Stimulated activated naive CD8-positive, alpha-beta T cell treated with anti-CD3 and anti-CD28 coated beads, Interleukin-15, amount 100 ng/mL, for 72 hours (primary cell): ENCODE data around the gene DAAM1.

Experiments
- ATAC-seq: fragments of 150-1000 bp; cut with Tn5 transposase; 2 replicates; pipeline ENCODE4 v1.10.0; 2021; ENCODE audit warnings: mild to moderate bottlenecking, moderate library complexity
- DNase-seq, 2 donors: peaks; one replicate each; pipeline ENCODE4 v3.0.0; 2021 to 2022
- H3K27ac Mint-ChIP-seq, 2 donors: one replicate each; pipeline ENCODE4 v1.8.0; 2022; ENCODE audit warnings: mild to moderate bottlenecking in 2 of 2, mixed read lengths in 2 of 2, moderate library complexity in 2 of 2
- H3K27me3 Mint-ChIP-seq: one replicate; pipeline ENCODE4 v1.8.0; 2022; ENCODE audit warnings: mixed read lengths
- H3K4me1 Mint-ChIP-seq: one replicate; pipeline ENCODE4 v1.8.0; 2022; ENCODE audit warnings: mild to moderate bottlenecking, mixed read lengths
- H3K4me3 Mint-ChIP-seq, 2 donors: one replicate each; pipeline ENCODE4 v1.8.0; 2022; ENCODE audit warnings: mild to moderate bottlenecking in 2 of 2, mixed read lengths in 2 of 2, moderate library complexity in 1 of 2
- H3K9me3 Mint-ChIP-seq, 2 donors: one replicate each; pipeline ENCODE4 v1.8.0; 2022; ENCODE audit warnings: mixed read lengths in 2 of 2

DAAM1 gene

DNA sequence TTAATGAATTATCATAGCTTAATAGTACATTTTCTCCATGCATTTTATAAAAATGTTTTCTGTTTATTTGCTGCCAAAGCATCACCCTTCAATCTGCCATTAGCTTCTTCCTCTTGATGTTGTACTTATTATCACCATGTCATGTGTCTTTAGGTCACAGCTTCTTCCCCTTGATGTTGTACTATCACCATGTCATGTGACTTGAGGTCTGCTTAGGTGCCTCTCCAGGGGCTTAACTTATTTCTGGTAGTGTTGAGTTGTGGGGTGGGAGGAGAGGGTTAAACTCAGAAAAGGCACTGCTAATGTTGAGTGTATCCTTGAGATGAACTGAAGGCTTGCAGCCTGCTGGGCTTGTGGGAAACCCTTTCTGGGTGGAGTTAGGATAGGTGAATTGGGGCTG is 87.8 kb downstream of the DAAM1 start:
- Mint-ChIP-seq H3K27ac (peak overlapping the region; percentile 14 to 44), H3K4me1 (peaks cover 22% of the 10 kb centered on the region), H3K9me3 (no peaks in the 10 kb centered on the region), H3K4me3 (no peak overlapping the region), H3K27me3 (no peaks in the 10 kb centered on the region)
- no peak for DNase-seq
- ATAC-seq = no peak

- H3K27me3 Mint-ChIP-seq = no peaks in the 10 kb centered on the region
- DNase-seq (no peak), ATAC-seq (peak; percentile 61)
- peaks cover 22% of the 10 kb centered on the region for H3K4me1 Mint-ChIP-seq
- no peak overlapping the region for H3K27ac Mint-ChIP-seq
- no peak overlapping the region for H3K4me3 Mint-ChIP-seq
- no peaks in the 10 kb centered on the region for H3K9me3 Mint-ChIP-seq
Observed at GRCh38 chr14:59277659-59278058, 89.2 kb downstream of the DAAM1 start.

GRCh38 chr14:59278111-59278510 is 89.6 kb downstream of the DAAM1 start:
- no peak for DNase-seq
- H3K27ac Mint-ChIP-seq = no peak overlapping the region
- peaks cover 22% of the 10 kb centered on the region for H3K4me1 Mint-ChIP-seq
- H3K4me3 Mint-ChIP-seq = no peak overlapping the region
- H3K27me3 Mint-ChIP-seq = no peaks in the 10 kb centered on the region
- ATAC-seq = no peak
- peaks cover 0 to 4% of the 10 kb centered on the region in 2 donors for H3K9me3 Mint-ChIP-seq

DNA sequence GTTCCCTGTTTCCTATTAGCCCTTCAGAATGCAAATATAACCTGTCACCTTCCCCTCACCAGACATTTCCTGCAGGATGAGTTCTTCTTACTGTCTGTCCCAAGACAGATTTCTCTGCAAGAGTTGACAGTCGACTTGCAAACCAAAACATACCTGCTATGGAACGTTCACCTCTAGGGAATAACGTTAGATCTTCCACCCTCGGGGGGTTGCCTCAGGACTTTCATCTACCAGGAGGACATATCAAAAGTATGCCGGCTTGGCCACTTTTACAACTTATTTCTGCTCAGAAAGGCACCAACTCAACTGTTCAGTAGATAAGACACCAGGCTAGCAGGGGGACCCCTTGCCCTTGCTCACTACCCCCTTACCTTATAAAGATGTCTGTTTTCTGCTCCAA is 92.5 kb downstream of the DAAM1 start:
- Mint-ChIP-seq H3K27ac (no peak overlapping the region), H3K27me3 (no peaks in the 10 kb centered on the region), H3K9me3 (peaks cover 25 to 28% of the 10 kb centered on the region in 2 donors), H3K4me3 (no peak overlapping the region), H3K4me1 (peaks cover 12% of the 10 kb centered on the region)
- ATAC-seq (no peak), DNase-seq (no peak)

- DNase-seq = no peak
- Mint-ChIP-seq H3K4me3 (no peak overlapping the region), H3K4me1 (peaks cover 4% of the 10 kb centered on the region), H3K27ac (no peak overlapping the region), H3K9me3 (peaks cover 25 to 29% of the 10 kb centered on the region in 2 donors), H3K27me3 (no peaks in the 10 kb centered on the region)
- ATAC-seq = no peak
Observed at GRCh38 chr14:59281609-59282377, 93.3 kb downstream of the DAAM1 start.

- Mint-ChIP-seq H3K27ac (no peak overlapping the region), H3K27me3 (no peaks in the 10 kb centered on the region), H3K4me3 (no peak overlapping the region), H3K4me1 (peaks cover 4% of the 10 kb centered on the region), H3K9me3 (peaks cover 25 to 29% of the 10 kb centered on the region in 2 donors)
- no peak for ATAC-seq
- DNase-seq = no peak
Observed at GRCh38 chr14:59282378-59282765, 93.9 kb downstream of the DAAM1 start.

GRCh38 chr14:59283361-59283760 is 94.9 kb downstream of the DAAM1 start:
- no peak for ATAC-seq
- Mint-ChIP-seq H3K4me3 (no peak overlapping the region), H3K9me3 (peaks cover 32 to 38% of the 10 kb centered on the region in 2 donors), H3K27ac (no peak overlapping the region), H3K4me1 (peaks cover 5% of the 10 kb centered on the region), H3K27me3 (no peaks in the 10 kb centered on the region)
- DNase-seq = no peak

- Mint-ChIP-seq H3K4me1 (peaks cover 10% of the 10 kb centered on the region), H3K9me3 (peaks cover 38 to 42% of the 10 kb centered on the region in 2 donors), H3K27me3 (no peaks in the 10 kb centered on the region), H3K27ac (no peak overlapping the region), H3K4me3 (no peak overlapping the region)
- no peak for DNase-seq
- no peak for ATAC-seq
Observed at GRCh38 chr14:59284059-59284458, 95.6 kb downstream of the DAAM1 start.

- DNase-seq (no peak), ATAC-seq (no peak)
- H3K27me3 Mint-ChIP-seq = no peaks in the 10 kb centered on the region
- H3K9me3 Mint-ChIP-seq = peaks cover 13% of the 10 kb centered on the region in 2 donors
- H3K4me3 Mint-ChIP-seq = no peak overlapping the region
- H3K27ac Mint-ChIP-seq = peak overlapping the region in 1 of 2 donors; percentile 47
- H3K4me1 Mint-ChIP-seq = peaks cover 17% of the 10 kb centered on the region
Observed at GRCh38 chr14:59292028-59292427, 103.6 kb downstream of the DAAM1 start.

DNA sequence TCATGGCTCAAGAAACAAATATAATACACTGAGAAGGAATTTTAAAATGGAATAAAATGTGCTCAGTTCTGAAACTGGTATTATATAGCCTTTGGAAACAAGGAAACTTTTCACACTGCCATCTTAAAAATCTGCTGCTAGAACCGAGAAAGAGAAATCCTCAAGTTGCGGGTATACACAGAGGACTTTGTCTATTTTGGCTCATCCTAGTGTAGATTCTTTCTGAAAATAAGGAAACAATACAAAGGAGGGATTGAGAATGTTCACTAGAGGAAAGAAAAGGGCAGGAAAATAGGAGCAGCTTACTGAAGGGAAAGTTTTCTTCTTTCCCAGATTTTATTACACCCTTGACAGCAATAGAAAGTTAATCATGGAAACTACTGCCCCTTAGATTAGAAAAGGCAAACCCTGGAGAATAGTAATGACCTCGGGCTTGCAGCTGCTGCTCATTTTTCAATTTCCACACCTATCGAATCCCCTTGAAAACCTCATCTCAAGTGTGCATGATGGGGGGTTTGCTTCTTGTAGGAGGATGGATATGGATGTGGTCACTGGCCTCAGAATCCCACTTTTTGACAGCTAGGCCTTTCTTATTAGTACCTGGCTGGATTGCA is 104.6 kb downstream of the DAAM1 start:
- peaks cover 20% of the 10 kb centered on the region for H3K4me1 Mint-ChIP-seq
- no peak overlapping the region for H3K27ac Mint-ChIP-seq
- peaks cover 8 to 9% of the 10 kb centered on the region in 2 donors for H3K9me3 Mint-ChIP-seq
- no peaks in the 10 kb centered on the region for H3K27me3 Mint-ChIP-seq
- no peak for ATAC-seq
- no peak overlapping the region for H3K4me3 Mint-ChIP-seq
- no peak for DNase-seq

- Mint-ChIP-seq H3K4me3 (no peak overlapping the region), H3K27me3 (no peaks in the 10 kb centered on the region), H3K9me3 (no peaks in the 10 kb centered on the region), H3K27ac (no peak overlapping the region), H3K4me1 (peaks cover 15% of the 10 kb centered on the region)
- no peak for DNase-seq
- no peak for ATAC-seq
Observed at GRCh38 chr14:59293935-59294661, 105.6 kb downstream of the DAAM1 start.

- H3K4me1 Mint-ChIP-seq = peaks cover 15% of the 10 kb centered on the region
- H3K4me3 Mint-ChIP-seq = no peak overlapping the region
- H3K9me3 Mint-ChIP-seq = no peaks in the 10 kb centered on the region
- no peak overlapping the region for H3K27ac Mint-ChIP-seq
- no peaks in the 10 kb centered on the region for H3K27me3 Mint-ChIP-seq
- ATAC-seq (no peak), DNase-seq (no peak)
Observed at GRCh38 chr14:59294662-59294992, 106.2 kb downstream of the DAAM1 start.

GRCh38 chr14:59295951-59296350 is 107.5 kb downstream of the DAAM1 start:
- no peak for ATAC-seq
- Mint-ChIP-seq H3K4me3 (no peak overlapping the region), H3K9me3 (no peaks in the 10 kb centered on the region), H3K4me1 (peaks cover 16% of the 10 kb centered on the region), H3K27me3 (no peaks in the 10 kb centered on the region), H3K27ac (no peak overlapping the region)
- DNase-seq = no peak

DNA sequence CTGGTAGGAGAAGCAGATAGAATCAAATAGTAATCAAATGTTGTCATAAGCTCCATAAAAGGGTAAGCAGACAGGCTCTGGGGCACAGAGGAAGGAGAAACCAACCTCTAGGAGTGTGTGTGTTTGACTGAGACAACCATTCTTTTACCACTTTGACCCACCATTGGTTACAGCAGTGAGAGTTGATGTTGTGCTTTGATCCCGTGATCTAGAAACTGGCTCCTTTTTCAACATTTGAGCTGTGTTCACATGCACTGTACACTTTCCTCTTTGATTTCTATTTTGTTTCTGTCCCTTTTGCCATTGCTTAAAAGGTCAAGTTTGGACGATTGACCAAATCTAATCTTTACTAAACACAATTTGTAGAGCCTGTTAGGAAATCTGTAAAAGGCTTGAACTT is 108.0 kb downstream of the DAAM1 start:
- peaks cover 22% of the 10 kb centered on the region for H3K4me1 Mint-ChIP-seq
- no peak for ATAC-seq
- no peaks in the 10 kb centered on the region for H3K27me3 Mint-ChIP-seq
- H3K9me3 Mint-ChIP-seq = no peaks in the 10 kb centered on the region
- no peak overlapping the region for H3K4me3 Mint-ChIP-seq
- no peak overlapping the region for H3K27ac Mint-ChIP-seq
- no peak for DNase-seq

DNA sequence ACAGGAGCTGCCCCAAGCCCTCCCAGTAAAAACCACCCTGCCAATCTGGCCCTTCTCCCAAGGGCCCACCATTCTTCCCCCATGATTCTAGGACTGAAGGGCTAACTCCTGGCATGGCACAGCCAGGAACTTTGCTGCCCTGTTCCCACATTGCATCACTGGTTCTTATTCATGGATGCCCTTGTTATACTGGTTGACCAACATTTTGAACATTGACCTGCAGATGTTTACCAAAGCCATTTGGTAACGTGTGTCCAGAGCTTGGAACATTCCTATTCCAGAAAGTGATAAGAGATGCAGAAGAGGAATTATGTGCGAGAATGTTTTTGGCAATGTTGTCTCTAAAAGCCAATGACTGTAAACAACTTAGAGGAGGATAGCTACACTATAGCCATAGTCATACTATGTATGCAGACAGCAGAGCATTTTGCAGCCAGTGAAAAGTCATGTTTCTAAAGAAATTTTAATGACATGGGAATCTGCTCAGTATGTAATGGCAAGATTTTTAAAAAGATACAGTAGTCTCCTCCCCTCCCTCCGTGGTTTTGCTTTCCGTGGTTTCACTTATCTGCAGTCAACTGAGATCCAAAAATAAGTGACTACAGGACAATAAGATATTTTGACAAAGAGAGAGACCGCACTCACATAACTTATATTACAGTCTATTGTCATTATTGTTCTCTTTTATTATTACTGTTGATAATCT is 108.8 kb downstream of the DAAM1 start:
- no peak for ATAC-seq
- H3K27ac Mint-ChIP-seq = peak overlapping the region in 1 of 2 donors; percentile 73
- H3K4me3 Mint-ChIP-seq = no peak overlapping the region
- H3K4me1 Mint-ChIP-seq = peaks cover 27% of the 10 kb centered on the region
- no peaks in the 10 kb centered on the region for H3K27me3 Mint-ChIP-seq
- no peaks in the 10 kb centered on the region for H3K9me3 Mint-ChIP-seq
- DNase-seq = no peak

DNA sequence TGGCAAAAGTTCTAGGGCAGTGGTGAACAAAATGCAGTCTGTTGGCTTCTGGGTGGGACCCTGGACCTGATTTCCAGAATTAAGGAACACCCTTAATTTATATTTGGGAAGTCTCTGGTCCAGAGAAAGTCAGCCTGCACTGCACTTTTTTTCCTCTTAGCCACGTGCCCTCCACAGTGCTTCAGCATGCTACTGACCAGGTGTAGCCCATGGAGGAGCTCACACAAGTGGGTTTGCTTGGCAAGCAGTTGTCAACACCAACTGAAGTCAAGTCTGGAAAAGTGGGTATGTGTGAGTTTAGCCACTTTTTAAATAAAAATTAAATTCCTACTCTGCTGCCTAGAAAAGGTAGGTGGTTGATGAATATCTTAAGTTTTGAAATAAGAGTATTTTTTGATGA is 111.3 kb downstream of the DAAM1 start:
- Mint-ChIP-seq H3K27me3 (no peaks in the 10 kb centered on the region), H3K27ac (no peak overlapping the region), H3K9me3 (no peaks in the 10 kb centered on the region), H3K4me1 (peaks cover 27% of the 10 kb centered on the region), H3K4me3 (no peak overlapping the region)
- no peak for DNase-seq
- no peak for ATAC-seq
